ENCODE data around the gene RSRC1. TPM values are rescaled to one million over a fixed set of nuclear protein-coding genes. Genes with fewer than 3 reads are reported as not detected.
"Not testable (repeated sequence)": the region's sequence is repeated elsewhere in the genome, so short reads cannot be mapped to it uniquely, and the experiment has no call there.

Gene RSRC1
- total RNA-seq, 1 donor from 2014 or later = 44.6 TPM

DNA sequence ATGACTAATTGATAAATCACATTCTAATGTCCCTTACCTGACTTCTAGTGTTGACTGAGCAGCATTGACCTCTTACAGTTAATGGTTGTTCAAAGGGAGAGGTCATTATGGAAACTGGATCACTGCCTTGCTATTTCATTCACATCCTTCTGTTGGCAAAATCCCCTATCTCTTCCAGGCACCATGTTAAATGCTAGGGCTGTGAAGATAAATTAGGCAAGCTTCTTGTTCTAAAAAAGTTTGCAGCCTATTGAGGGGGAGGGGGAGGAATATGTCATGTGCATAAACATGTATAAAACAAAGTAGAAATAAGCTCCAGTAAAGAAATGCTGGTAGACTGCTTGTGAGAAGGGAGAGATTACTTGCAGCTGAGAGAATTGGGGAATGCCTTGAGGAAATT lies 376.3 kb downstream of the RSRC1 start:
- H3K4me3 Mint-ChIP-seq = no peak overlapping the region
- no peaks in the 10 kb centered on the region for H3K36me3 Mint-ChIP-seq (ENCODE audit: low read depth)
- H3K4me1 Mint-ChIP-seq = no peaks in the 10 kb centered on the region
- H3K9me3 Mint-ChIP-seq = no peaks in the 10 kb centered on the region
- intact Hi-C loops (cut with micrococcal nuclease) = no loop called here
- H3K27me3 Mint-ChIP-seq = no peaks in the 10 kb centered on the region
- no peak overlapping the region for H3K27ac Mint-ChIP-seq
- DNase-seq = no peak

- H3K27me3 Mint-ChIP-seq = no peaks in the 10 kb centered on the region
- intact Hi-C loops (cut with micrococcal nuclease) = no loop called here
- no peaks in the 10 kb centered on the region for H3K9me3 Mint-ChIP-seq
Measured at GRCh38 chr3:158488670-158489069, 378.8 kb downstream of the RSRC1 start.

GRCh38 chr3:158489181-158489580 lies 379.3 kb downstream of the RSRC1 start:
- no peak overlapping the region for H3K27ac Mint-ChIP-seq
- H3K27me3 Mint-ChIP-seq = no peaks in the 10 kb centered on the region
- no peak overlapping the region for H3K4me3 Mint-ChIP-seq
- H3K9me3 Mint-ChIP-seq = no peaks in the 10 kb centered on the region
- no peaks in the 10 kb centered on the region for H3K4me1 Mint-ChIP-seq
- DNase-seq = no peak
- no peaks in the 10 kb centered on the region for H3K36me3 Mint-ChIP-seq (ENCODE audit: low read depth)
- intact Hi-C loops (cut with micrococcal nuclease) = no loop called here

More at GRCh38 chr3:158488670-158489069, 378.8 kb downstream of the RSRC1 start:
- Mint-ChIP-seq H3K27ac (no peak overlapping the region), H3K4me3 (no peak overlapping the region), H3K36me3 (ENCODE audit: low read depth) (no peaks in the 10 kb centered on the region), H3K4me1 (no peaks in the 10 kb centered on the region)
- DNase-seq = no peak

GRCh38 chr3:158491968-158492367 lies 382.1 kb downstream of the RSRC1 start:
- no peak for DNase-seq
- intact Hi-C loops (cut with micrococcal nuclease) = no loop called here
- Mint-ChIP-seq H3K4me1 (no peaks in the 10 kb centered on the region), H3K36me3 (ENCODE audit: low read depth) (no peaks in the 10 kb centered on the region), H3K4me3 (no peak overlapping the region), H3K27me3 (no peaks in the 10 kb centered on the region), H3K9me3 (no peaks in the 10 kb centered on the region), H3K27ac (no peak overlapping the region)

DNA sequence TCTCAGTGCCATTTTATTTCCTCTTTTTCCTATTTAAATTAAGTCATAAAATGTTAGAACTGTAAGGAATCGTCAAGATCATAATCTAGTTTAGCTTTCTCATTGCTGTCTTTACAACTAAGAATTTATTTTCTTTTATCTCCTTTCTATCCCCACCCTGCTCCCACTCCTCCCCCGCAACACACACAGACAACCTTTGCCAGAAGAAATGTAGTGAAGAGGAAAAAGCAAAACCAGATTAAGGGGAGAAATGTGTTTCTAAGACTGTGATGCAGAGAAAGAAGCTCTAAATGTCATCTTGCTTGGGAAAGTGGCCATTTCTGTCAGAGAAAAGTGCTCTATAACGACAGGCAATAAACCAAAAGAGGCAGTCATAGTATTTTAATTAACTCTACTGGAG lies 382.8 kb downstream of the RSRC1 start:
- Mint-ChIP-seq H3K9me3 (no peaks in the 10 kb centered on the region), H3K36me3 (ENCODE audit: low read depth) (no peaks in the 10 kb centered on the region), H3K27me3 (no peaks in the 10 kb centered on the region), H3K4me3 (no peak overlapping the region), H3K4me1 (no peaks in the 10 kb centered on the region), H3K27ac (no peak overlapping the region)
- intact Hi-C loops (cut with micrococcal nuclease) = no loop called here
- no peak for DNase-seq

- H3K27ac Mint-ChIP-seq = no peak overlapping the region
- no peaks in the 10 kb centered on the region for H3K36me3 Mint-ChIP-seq (ENCODE audit: low read depth)
- H3K4me1 Mint-ChIP-seq = no peaks in the 10 kb centered on the region
- H3K4me3 Mint-ChIP-seq = no peak overlapping the region
- intact Hi-C loops (cut with micrococcal nuclease) = no loop called here
- DNase-seq = no peak
- no peaks in the 10 kb centered on the region for H3K27me3 Mint-ChIP-seq
- H3K9me3 Mint-ChIP-seq = peaks cover 10% of the 10 kb centered on the region
Measured at GRCh38 chr3:158493931-158494330, 384.0 kb downstream of the RSRC1 start.

DNA sequence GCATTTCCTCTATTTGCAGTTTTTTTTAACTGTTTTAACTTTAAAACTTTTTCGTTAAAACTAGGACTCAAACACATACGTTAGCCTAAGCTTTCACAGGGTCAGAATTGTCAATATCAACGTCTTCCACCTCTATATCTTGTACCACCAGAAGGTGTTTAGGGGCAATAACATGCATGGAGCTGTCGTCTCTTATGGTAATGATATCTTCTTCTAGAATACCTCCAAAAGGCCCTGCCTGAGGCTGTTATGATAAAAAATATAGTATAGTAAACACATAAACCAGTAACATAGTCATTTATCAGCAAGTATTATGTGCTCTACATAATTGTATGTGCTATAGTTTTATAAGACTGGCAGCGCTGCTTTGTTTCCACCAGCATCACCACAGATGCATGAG lies 384.8 kb downstream of the RSRC1 start:
- H3K9me3 Mint-ChIP-seq = peaks cover 13% of the 10 kb centered on the region
- no peaks in the 10 kb centered on the region for H3K27me3 Mint-ChIP-seq
- no peak overlapping the region for H3K4me3 Mint-ChIP-seq
- H3K4me1 Mint-ChIP-seq = no peaks in the 10 kb centered on the region
- H3K36me3 Mint-ChIP-seq (ENCODE audit: low read depth) = no peaks in the 10 kb centered on the region
- intact Hi-C loops (cut with micrococcal nuclease) = no loop called here
- no peak for DNase-seq
- H3K27ac Mint-ChIP-seq = no peak overlapping the region

DNA sequence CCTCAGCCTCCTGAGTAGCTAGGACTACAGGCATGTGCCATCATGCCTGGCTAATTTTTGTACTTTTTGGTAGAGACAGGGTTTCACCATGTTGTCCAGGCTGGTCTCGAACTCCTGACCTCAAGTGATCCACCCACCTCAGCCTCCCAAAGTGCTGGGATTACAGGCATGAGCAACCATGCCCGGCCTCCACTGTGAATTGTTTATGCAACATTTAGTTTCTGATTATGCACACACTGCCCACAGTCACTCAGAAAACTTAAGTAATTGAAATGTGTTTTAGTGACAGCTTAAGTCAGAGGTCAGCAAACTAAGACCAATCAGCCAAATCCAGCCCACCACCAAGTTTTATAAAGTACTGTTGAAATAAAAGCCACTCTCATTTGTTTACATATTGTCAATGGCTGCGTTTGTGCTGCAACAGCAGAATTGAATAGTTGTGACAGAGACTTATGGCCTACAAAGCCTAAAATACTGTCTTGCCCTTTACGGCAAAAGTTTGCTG lies 385.6 kb downstream of the RSRC1 start:
- H3K36me3 Mint-ChIP-seq (ENCODE audit: low read depth); H3K4me3 Mint-ChIP-seq; intact Hi-C loops (cut with micrococcal nuclease): not testable (repeated sequence)

GRCh38 chr3:158505117-158505516 lies 395.2 kb downstream of the RSRC1 start:
- Mint-ChIP-seq H3K4me3 (no peak overlapping the region), H3K4me1 (no peaks in the 10 kb centered on the region), H3K27ac (no peak overlapping the region), H3K36me3 (ENCODE audit: low read depth) (no peaks in the 10 kb centered on the region), H3K9me3 (peaks cover 8% of the 10 kb centered on the region), H3K27me3 (no peaks in the 10 kb centered on the region)
- no peak for DNase-seq
- intact Hi-C loops (cut with micrococcal nuclease) = no loop called here

More for the DNA sequence above, 385.6 kb downstream of the RSRC1 start:
- peaks cover 15% of the 10 kb centered on the region for H3K9me3 Mint-ChIP-seq
- H3K4me1 Mint-ChIP-seq, H3K27me3 Mint-ChIP-seq, DNase-seq, H3K27ac Mint-ChIP-seq: not testable (repeated sequence)

GRCh38 chr3:158506456-158506855 lies 396.6 kb downstream of the RSRC1 start:
- DNase-seq = no peak
- Mint-ChIP-seq H3K4me1 (no peaks in the 10 kb centered on the region), H3K9me3 (peaks cover 4% of the 10 kb centered on the region), H3K36me3 (ENCODE audit: low read depth) (no peaks in the 10 kb centered on the region), H3K27me3 (no peaks in the 10 kb centered on the region), H3K4me3 (no peak overlapping the region), H3K27ac (no peak overlapping the region)
- intact Hi-C loops (cut with micrococcal nuclease) = no loop called here

GRCh38 chr3:158508481-158508880 lies 398.6 kb downstream of the RSRC1 start:
- no peak for DNase-seq
- Mint-ChIP-seq H3K27me3 (no peaks in the 10 kb centered on the region), H3K36me3 (ENCODE audit: low read depth) (no peaks in the 10 kb centered on the region), H3K27ac (no peak overlapping the region), H3K9me3 (no peaks in the 10 kb centered on the region), H3K4me1 (no peaks in the 10 kb centered on the region), H3K4me3 (no peak overlapping the region)
- intact Hi-C loops (cut with micrococcal nuclease) = no loop called here

DNA sequence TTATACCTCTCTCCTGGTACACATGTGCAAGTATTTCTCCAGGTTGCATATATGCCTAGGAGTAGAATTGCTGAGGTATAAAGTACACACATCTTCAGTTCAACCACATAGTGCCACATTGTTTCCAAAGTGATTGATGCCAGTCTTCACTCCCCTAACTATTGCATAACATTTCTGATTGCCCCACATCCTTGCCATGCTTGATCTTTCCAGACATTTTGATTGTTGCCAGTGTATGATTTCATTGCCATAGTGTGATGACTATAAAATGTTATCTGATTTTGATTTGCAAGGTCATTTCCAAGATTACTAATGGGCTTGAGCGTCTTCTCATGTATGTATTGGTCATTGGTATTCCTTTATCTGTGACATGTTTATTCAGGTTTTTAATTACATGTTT lies 400.0 kb downstream of the RSRC1 start:
- H3K4me1 Mint-ChIP-seq = no peaks in the 10 kb centered on the region
- no peak for DNase-seq
- H3K27me3 Mint-ChIP-seq = no peaks in the 10 kb centered on the region
- intact Hi-C loops (cut with micrococcal nuclease) = no loop called here
- no peak overlapping the region for H3K4me3 Mint-ChIP-seq
- no peak overlapping the region for H3K27ac Mint-ChIP-seq
- peaks cover 4% of the 10 kb centered on the region for H3K9me3 Mint-ChIP-seq
- no peaks in the 10 kb centered on the region for H3K36me3 Mint-ChIP-seq (ENCODE audit: low read depth)

DNA sequence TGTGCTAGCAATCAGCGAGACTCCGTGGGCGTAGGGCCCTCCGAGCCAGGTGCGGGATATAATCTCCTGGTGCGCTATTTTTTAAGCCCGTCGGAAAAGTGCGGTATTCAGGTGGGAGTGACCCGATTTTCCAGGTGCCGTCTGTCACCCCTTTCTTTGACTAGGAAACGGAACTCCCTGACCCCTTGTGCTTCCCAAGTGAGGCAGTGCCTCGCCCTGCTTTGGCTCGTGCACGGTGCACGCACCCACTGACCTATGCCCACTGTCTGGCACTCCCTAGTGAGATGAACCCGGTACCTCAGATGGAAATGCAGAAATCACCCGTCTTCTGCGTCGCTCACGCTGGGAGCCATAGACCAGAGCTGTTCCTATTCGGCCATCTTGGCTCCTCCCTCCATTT lies 406.8 kb downstream of the RSRC1 start:
- H3K27me3 Mint-ChIP-seq; H3K9me3 Mint-ChIP-seq; H3K36me3 Mint-ChIP-seq (ENCODE audit: low read depth); intact Hi-C loops (cut with micrococcal nuclease); H3K4me3 Mint-ChIP-seq; H3K27ac Mint-ChIP-seq; DNase-seq; H3K4me1 Mint-ChIP-seq: not testable (repeated sequence)

DNA sequence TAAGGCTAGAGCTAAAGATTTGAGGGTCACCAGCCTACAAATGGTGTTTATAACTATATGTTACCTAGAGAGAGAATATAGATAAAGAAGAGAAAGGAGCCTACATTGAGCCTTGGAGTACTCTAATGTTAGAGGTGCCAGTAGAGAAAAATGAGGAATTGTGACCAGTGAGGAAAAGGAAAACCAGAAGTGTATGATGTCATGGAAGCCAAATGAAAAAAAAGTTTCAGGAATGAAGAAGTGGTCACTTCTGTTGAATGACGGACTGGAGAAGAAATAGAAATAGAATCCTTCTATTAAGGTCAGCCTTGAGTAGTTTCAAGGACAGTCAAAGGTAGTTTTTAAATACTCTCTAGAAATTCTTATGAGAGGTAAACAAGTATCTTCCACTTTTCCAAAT lies 409.9 kb downstream of the RSRC1 start:
- H3K36me3 Mint-ChIP-seq (ENCODE audit: low read depth) = no peaks in the 10 kb centered on the region
- H3K4me1 Mint-ChIP-seq = no peaks in the 10 kb centered on the region
- no peaks in the 10 kb centered on the region for H3K27me3 Mint-ChIP-seq
- no peak for DNase-seq
- H3K27ac Mint-ChIP-seq = no peak overlapping the region
- H3K9me3 Mint-ChIP-seq = no peaks in the 10 kb centered on the region
- H3K4me3 Mint-ChIP-seq = no peak overlapping the region
- intact Hi-C loops (cut with micrococcal nuclease) = no loop called here

DNA sequence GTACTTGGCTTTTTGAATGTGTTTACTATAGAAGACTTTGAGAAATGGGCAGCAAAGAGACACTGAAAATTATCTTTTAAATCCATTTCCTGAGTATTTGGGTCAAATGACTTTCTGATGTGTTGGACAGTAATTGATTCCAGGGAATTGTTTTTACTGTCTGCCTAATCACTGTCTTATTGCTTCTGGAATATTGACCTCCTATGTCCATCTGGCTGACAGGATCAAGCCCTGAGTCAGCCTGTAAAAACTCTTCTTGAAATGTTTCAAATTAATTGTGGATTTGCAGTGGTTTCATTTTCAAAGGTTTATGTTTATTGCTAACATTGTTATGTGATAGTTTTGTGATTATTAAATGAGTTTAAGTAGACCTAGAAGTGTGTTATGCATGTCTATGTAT lies 410.5 kb downstream of the RSRC1 start:
- intact Hi-C loops (cut with micrococcal nuclease) = no loop called here
- H3K27me3 Mint-ChIP-seq = no peaks in the 10 kb centered on the region
- H3K36me3 Mint-ChIP-seq (ENCODE audit: low read depth) = no peaks in the 10 kb centered on the region
- H3K4me1 Mint-ChIP-seq = no peaks in the 10 kb centered on the region
- no peaks in the 10 kb centered on the region for H3K9me3 Mint-ChIP-seq
- no peak overlapping the region for H3K27ac Mint-ChIP-seq
- no peak for DNase-seq
- H3K4me3 Mint-ChIP-seq = no peak overlapping the region

Data from activated CD4-positive, alpha-beta T cell treated with anti-CD3 and anti-CD28 coated beads, Interleukin-2, amount 10 ng/mL, durations not matched to agents 24 days and 14 days (primary cell).